ENCODE data around the gene TIMM13.
A peak's percentile ranks its signal among the peaks of the same experiment; 100 is the strongest.

DNA sequence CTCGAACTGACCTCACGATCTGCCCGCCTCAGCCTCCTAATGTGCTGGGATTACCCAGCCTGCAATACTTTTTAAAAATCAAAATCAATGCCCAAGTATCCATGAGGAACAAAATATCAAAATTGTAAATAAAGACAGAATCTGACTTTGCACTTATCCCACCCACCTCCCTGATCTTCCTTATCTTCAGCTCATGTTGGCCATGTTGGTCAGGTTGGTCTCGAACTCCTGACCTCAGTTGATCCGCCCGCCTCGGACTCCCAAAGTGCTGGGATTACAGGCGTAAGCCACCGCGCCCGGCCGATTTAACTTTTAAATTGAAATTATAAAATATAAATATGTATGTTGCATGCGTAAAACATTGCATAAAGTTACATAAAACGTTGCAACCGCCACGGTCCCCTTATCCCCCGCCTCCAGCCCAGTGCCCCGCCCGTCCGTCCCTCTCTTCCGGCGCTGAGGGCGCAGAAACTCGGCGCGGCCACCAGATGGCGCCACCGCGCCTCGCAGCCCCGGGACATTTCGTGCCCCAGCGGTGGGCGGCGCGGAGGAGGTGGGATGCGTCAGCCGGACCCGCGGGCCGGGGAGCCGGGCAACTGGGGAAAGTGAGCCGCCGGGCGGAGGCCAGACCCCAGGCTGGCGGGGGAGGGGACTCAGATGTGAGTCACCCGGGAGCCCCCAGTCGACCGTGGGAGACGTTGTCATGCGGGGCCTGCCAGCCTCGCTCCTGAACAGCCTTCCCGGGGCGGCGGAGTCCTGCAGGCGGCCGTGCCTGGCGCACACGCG is 47.0 kb upstream of the TIMM13 start:
- TF ChIP-seq EZH2 (IDR thresholded peaks at IDR 0.05), result no peak
- TF ChIP-seq, protein P1, sequence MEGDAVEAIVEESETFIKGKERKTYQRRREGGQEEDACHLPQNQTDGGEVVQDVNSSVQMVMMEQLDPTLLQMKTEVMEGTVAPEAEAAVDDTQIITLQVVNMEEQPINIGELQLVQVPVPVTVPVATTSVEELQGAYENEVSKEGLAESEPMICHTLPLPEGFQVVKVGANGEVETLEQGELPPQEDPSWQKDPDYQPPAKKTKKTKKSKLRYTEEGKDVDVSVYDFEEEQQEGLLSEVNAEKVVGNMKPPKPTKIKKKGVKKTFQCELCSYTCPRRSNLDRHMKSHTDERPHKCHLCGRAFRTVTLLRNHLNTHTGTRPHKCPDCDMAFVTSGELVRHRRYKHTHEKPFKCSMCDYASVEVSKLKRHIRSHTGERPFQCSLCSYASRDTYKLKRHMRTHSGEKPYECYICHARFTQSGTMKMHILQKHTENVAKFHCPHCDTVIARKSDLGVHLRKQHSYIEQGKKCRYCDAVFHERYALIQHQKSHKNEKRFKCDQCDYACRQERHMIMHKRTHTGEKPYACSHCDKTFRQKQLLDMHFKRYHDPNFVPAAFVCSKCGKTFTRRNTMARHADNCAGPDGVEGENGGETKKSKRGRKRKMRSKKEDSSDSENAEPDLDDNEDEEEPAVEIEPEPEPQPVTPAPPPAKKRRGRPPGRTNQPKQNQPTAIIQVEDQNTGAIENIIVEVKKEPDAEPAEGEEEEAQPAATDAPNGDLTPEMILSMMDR (IDR thresholded peaks at IDR 0.05), result peak; percentile 98
- no peak for TF ChIP-seq EZH2phosphoT487 (IDR thresholded peaks at IDR 0.05)
